HPDE6-E6E7 (cell line): ENCODE data around the gene TMEM191B.
"Not testable (repeated sequence)": the region's sequence is repeated elsewhere in the genome, so short reads cannot be mapped to it uniquely, and the experiment has no call there.

Experiments used
- DNase-seq: peaks from one replicate; pipeline ENCODE4 v3.0.0; 2011; ENCODE audit warnings: missing footprints; ENCODE audit errors: extremely low spot score

The TMEM191B gene

GRCh38 chr22:18527752-18528596, at the start of gene TMEM191B:
TMEM191B (plus strand) TSS chr22:18527802; CDS start chr22:18527981, 179 bp downstream.
- DNase-seq = not testable (repeated sequence)

- DNase-seq = not testable (repeated sequence)
These were observed 31.4 kb upstream of the TMEM191B start for GRCh38 chr22:18496227-18496626.

- DNase-seq = not testable (repeated sequence)
These were observed 16.3 kb upstream of the TMEM191B start for GRCh38 chr22:18511327-18511726.

- DNase-seq = not testable (repeated sequence)
These were observed 15.2 kb upstream of the TMEM191B start for GRCh38 chr22:18512378-18512777.

GRCh38 chr22:18513454-18513853, 14.1 kb upstream of the TMEM191B start:
- not testable (repeated sequence) for DNase-seq

GRCh38 chr22:18518061-18518460, 9.5 kb upstream of the TMEM191B start, which contains the start of gene GGTLC3:
GGTLC3 (minus strand) TSS chr22:18518161; CDS start chr22:18517897, 264 bp downstream.
- not testable (repeated sequence) for DNase-seq

- not testable (repeated sequence) for DNase-seq
These were observed 4.8 kb upstream of the TMEM191B start for GRCh38 chr22:18522762-18523161.

GRCh38 chr22:18523328-18523727, 4.3 kb upstream of the TMEM191B start:
- not testable (repeated sequence) for DNase-seq

- DNase-seq = not testable (repeated sequence)
These were observed 1.2 kb downstream of the TMEM191B start for GRCh38 chr22:18528597-18529415.

- not testable (repeated sequence) for DNase-seq
These were observed 2.0 kb downstream of the TMEM191B start for GRCh38 chr22:18529416-18530145.

- not testable (repeated sequence) for DNase-seq
These were observed 6.0 kb downstream of the TMEM191B start for GRCh38 chr22:18533633-18534032.

- not testable (repeated sequence) for DNase-seq
These were observed 6.7 kb downstream of the TMEM191B start for GRCh38 chr22:18534315-18534714.

- DNase-seq = not testable (repeated sequence)
These were observed 12.4 kb downstream of the TMEM191B start for GRCh38 chr22:18539994-18540393.

- not testable (repeated sequence) for DNase-seq
These were observed 15.8 kb downstream of the TMEM191B start for GRCh38 chr22:18543400-18543799.

GRCh38 chr22:18544615-18545014, 17.0 kb downstream of the TMEM191B start:
- DNase-seq = not testable (repeated sequence)

GRCh38 chr22:18549458-18550179, 22.0 kb downstream of the TMEM191B start:
- not testable (repeated sequence) for DNase-seq

- not testable (repeated sequence) for DNase-seq
These were observed 23.4 kb downstream of the TMEM191B start for GRCh38 chr22:18551046-18551445.

- not testable (repeated sequence) for DNase-seq
These were observed 25.4 kb downstream of the TMEM191B start for GRCh38 chr22:18552839-18553597.

GRCh38 chr22:18554280-18555256, 27.0 kb downstream of the TMEM191B start:
- DNase-seq = not testable (repeated sequence)
